GM13976 (cell line): ENCODE data around the gene HLA-A.

Experiments used
- DNase-seq: peaks from one replicate; pipeline ENCODE4 v3.0.0; 2012; ENCODE audit warnings: low spot score
- CTCF ChIP-seq: IDR thresholded peaks from 2 replicates; pipeline ENCODE4 v1.5.1; 2012; ENCODE audit warnings: borderline replicate concordance, mild to moderate bottlenecking; ENCODE audit not compliant: insufficient read depth; ENCODE audit errors: extremely low read depth, missing control alignments, control extremely low read depth
- in situ Hi-C: fragments of 300-500 bp; cut with MboI; formaldehyde crosslinking; loops from one replicate; pipeline ENCODE4 v1.12.0; 2022; ENCODE audit warnings: low sequenced_read_pairs, mixed read lengths, inconsistent platforms; ENCODE audit not compliant: unreplicated experiment

HLA-A gene

GRCh38 chr6:29949934-29950333 lies 7.6 kb downstream of the HLA-A start:
- TF ChIP-seq CTCF = no peak
- in situ Hi-C loops = loop anchor here (5.0 kb wide), 1 partner anchor 153 kb away; no protein-coding TSS in a partner anchor
- DNase-seq = no peak

- no peak for TF ChIP-seq CTCF
- DNase-seq = no peak
- in situ Hi-C loops = loop anchor here (5.0 kb wide), 1 partner anchor 155 kb away; no protein-coding TSS in a partner anchor
Measured at GRCh38 chr6:29951882-29952281, 9.6 kb downstream of the HLA-A start.

- no peak for DNase-seq
- in situ Hi-C loops = loop anchor here (5.0 kb wide), 1 partner anchor 156 kb away; no protein-coding TSS in a partner anchor
Measured at GRCh38 chr6:29953001-29953441, 10.7 kb downstream of the HLA-A start.

GRCh38 chr6:29953686-29954085 lies 11.4 kb downstream of the HLA-A start:
- in situ Hi-C loops = loop anchor here (5.0 kb wide), 1 partner anchor 156 kb away; no protein-coding TSS in a partner anchor
- no peak for DNase-seq
- TF ChIP-seq CTCF = no peak

More at GRCh38 chr6:29953001-29953441, 10.7 kb downstream of the HLA-A start:
- no peak for TF ChIP-seq CTCF

GRCh38 chr6:29954272-29954671 lies 11.9 kb downstream of the HLA-A start:
- in situ Hi-C loops = loop anchor here (5.0 kb wide), 1 partner anchor 157 kb away; no protein-coding TSS in a partner anchor
- TF ChIP-seq CTCF = no peak
- DNase-seq = no peak

GRCh38 chr6:29955783-29956182 lies 13.5 kb downstream of the HLA-A start:
- in situ Hi-C loops = no loop called here
- no peak for TF ChIP-seq CTCF
- no peak for DNase-seq

- DNase-seq = no peak
- in situ Hi-C loops = no loop called here
- TF ChIP-seq CTCF = no peak
Measured at GRCh38 chr6:29956518-29956917, 14.2 kb downstream of the HLA-A start.
